Epidermal melanocyte (primary cell): ENCODE measurements around the gene RPS15.
A peak's percentile ranks its signal among the peaks of the same experiment; 100 is the strongest.

Source experiments
- DNase-seq: peaks from one replicate; pipeline ENCODE4 v3.0.0; 2011; ENCODE audit warnings: low spot score; ENCODE audit not compliant: insufficient read length

Gene RPS15

DNA sequence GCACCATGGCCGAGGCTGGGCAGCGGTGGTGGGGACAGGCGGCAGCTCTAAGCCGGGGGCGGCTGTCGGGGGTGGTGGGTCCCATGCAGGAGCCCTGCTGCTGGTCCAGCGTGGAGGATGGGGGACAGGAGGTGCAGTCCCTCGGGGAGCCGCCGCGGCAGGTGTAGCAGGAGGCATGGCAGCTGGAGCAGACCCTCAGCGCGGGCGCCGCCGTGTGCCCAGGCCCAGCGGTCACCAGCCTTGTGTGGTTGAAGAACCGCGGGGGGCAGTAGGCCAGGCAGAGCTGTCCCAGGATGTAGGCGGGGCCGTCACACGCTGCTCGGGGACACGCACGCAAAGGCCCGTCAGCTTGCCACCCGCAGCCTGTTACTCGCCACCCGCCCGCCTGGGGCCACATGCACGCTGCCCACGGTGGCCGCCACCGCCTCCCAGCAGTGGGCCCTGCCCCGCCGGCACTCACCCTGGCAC, 43.7 kb downstream of the RPS15 start:
- DNase-seq, result peak; percentile 17

- peak; percentile 19 for DNase-seq
Measured at GRCh38 chr19:1482361-1483130, 44.4 kb downstream of the RPS15 start.

DNA sequence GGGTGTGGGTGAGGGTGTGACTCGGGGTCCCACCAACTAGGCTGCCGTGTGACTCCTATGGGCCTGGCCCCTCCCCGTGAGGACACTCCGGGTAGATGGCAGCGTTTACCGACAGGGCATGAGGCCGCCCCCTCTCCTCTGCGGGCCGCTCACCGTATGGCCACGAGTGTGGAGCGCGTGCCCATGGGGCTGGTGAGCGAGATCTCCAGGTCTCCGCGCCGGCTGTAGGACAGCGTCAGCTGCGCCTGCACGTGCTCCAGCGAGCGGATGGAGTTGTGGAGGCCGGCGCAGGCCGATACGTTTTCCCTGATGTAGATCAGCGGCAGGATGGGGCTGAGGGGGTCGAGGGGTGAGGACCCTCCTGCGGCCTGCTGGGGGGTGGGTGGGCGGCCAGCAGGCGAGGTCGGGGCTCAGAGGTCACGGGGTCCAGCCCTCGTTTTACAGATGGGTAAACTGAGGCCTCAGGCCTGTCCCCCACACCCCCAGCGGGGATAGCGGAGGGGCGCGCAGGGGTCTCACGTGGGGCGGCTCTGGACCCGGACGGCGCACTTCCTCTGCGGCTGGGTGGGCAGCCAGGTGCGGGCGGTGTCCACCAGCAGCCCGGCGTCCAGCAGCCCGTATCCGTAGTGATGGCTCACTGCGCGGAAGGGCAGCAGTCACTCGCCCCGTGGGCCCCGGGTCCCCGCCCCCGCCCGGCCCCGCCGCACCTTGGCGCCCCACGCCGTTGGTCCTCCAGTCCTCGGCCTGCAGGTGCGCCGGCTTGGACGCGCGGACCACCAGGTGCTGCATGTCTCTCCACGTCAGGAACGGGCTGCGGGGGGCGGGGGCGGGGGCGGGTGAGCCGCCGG, 45.2 kb downstream of the RPS15 start:
- DNase-seq, result no peak

DNA sequence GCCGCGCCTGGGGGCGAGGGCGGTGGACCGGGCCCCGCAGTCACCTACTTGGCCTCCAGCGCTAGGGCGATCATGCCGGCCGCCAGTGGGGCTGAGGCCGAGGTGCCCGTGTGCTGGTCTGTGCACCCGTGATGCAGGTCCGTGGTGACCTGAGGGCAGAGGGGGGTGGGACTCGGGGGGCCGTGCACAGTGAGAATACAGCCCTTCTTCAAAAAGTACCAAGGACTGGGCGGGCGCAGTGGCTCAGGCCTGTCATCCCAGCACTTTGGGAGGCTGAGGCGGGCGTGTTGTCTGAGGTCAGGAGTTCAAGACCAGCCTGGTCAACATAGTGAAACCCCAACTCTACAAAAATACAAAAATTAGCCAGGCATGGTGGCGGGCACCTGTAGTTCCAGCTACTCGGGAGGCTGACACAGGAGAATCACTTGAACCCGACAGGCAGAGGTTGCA, 45.8 kb downstream of the RPS15 start:
- DNase-seq, result no peak

DNA sequence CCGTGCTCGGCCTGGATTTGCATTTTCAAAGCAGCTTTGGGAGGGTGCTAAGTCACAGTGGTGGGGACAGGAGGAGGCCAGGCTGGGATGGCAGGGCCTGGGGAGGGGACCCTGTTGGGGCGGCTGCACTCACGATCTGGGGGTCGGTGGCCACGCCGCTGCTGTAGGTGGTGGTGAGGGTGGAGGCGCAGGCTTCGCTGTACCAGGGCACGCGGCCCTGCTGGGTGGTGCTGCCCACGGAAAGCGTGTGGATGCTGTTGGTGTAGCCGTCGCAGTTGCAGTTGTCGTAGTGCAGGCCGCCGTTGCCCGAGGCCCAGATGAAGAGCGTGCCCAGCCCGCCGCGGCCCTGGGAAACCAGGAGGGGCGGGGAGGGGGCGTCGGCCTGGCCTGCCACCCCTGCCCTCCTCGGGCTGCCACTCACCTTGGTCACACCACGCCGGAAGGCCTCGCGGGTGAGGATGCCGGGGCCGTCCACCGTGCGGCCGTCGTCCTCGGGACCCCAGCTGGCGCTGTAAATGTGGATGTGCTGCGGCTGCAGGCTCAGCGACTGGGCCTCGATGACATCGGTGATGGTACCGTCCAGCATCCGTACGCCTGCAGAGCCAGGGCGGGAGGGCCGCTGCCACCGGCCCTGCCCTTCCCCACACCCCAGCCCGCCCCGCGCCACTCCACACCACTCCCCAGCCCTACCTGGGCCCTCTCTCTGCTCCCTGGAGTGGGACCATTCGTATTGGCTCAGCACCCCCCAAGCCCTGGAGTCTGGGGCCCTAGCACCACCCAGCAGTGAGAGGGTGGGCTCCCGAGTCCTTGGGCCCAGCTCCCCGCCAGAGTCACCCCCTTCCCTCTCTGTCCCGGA, 48.8 kb downstream of the RPS15 start:
- no peak for DNase-seq

DNA sequence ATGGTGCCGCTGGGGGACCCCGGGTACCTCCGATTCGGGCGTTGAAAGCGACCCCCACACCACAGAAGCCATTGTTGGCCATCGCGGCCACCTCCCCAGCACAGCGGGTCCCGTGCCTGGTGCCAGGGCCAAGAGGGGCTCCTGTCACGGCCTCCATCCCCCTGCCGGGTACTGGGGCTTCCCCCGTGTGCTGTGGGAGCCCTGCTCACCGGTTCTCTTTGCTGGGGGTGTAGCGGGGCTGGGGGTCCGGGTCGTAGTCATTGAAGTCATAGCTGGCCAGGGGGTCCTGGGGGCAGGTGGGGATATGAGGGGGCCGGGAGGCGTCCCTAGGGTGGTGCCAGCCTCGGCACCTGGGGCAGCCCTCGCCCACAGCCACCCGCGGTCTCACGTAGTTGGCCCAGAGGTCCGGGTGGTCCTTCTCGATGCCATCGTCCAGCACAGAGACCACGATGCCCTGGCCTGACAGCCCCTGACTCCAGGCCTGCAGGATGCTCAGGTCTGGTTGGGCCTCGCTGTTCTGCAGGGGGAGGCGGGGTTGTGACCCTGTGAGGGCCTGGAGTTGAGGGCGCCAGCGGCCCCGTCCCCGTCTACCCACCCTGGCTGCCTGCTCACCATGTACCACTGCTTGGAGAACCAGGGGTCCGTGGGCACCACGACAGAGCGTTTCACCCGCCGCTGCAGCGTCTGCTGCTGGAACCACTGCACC, 49.5 kb downstream of the RPS15 start:
- no peak for DNase-seq

- no peak for DNase-seq
Measured at GRCh38 chr19:1488282-1488601, 50.0 kb downstream of the RPS15 start.

DNA sequence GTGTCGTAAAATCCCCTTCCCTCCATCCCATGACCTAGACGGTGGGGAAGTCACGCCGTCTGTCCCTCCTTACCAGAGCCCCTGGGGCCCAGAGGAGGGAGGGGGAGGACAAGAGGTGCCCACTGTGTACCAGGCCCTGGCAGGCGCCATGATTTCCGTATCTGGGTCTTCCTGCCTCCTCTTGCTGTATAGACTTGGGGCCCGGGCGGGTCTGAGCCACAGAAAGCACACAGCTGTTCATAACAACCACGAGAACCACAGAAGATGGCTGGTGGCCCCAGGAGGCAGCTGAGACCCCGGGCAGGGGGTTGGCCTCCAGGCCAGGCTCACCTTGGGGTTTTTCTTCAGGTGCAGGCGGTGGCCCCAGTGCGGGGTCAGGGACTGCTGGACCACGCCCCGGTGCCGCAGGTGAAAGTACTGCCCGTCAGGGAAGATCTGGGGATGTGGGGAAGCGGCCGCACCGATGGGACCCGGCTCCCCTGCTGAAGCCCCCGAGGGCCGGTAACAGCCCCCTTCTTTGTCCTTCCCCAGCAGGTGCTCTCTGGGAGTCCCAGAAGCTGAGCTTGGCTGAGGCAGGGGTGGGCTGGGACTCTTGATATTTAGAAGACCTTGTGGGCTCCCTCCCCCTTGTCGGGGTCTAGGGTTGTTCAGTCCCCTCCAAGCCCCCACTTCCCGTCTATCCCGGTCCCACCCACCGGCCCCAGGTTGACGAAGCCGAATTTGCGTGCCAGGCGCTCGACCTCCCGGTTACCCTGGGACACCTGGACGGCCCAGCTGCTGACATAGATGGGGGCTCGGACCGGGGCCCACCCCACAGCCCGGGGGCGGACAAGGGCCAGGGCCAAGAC, 51.5 kb downstream of the RPS15 start:
- no peak for DNase-seq
